ENCODE data around the gene ATP6AP1. TPM values are rescaled to one million over a fixed set of nuclear protein-coding genes. Genes with fewer than 3 reads are reported as not detected.
A peak's percentile ranks its signal among the peaks of the same experiment; 100 is the strongest.

The ATP6AP1 gene
- total RNA-seq, 1 donor from 2014 or later, result 54.5 TPM

- no peaks in the 10 kb centered on the region for H3K36me3 ChIP-seq
- H3K4me3 ChIP-seq, result peak overlapping the region; percentile 60 to 69
- H3K27me3 ChIP-seq, result no peaks in the 10 kb centered on the region
- TF ChIP-seq CTCF (IDR thresholded peaks at IDR 0.05), result no peak
- no peak for TF ChIP-seq POLR2A (IDR thresholded peaks at IDR 0.05)
- no peak for TF ChIP-seq POLR2AphosphoS5 (IDR thresholded peaks at IDR 0.05; ENCODE audit: insufficient read depth in 1 of 2, low read depth in 1 of 2)
- H3K4me1 ChIP-seq, result peaks cover 17% of the 10 kb centered on the region
- intact Hi-C loops (cut with DNase I), result no loop called here
- DNase-seq (ENCODE audit: extremely low spot score in 2 of 2), result no peak
- H3K9me3 ChIP-seq, result no peaks in the 10 kb centered on the region
- peak overlapping the region; percentile 78 for H3K27ac ChIP-seq
Observed at GRCh38 chrX:154458954-154459778, 30.7 kb downstream of the ATP6AP1 start.

- Histone ChIP-seq H3K4me1 (peaks cover 17% of the 10 kb centered on the region), H3K4me3 (peak overlapping the region; percentile 60 to 69), H3K36me3 (peaks cover 0 to 4% of the 10 kb centered on the region in 2 donors), H3K9me3 (no peaks in the 10 kb centered on the region), H3K27me3 (no peaks in the 10 kb centered on the region), H3K27ac (peak overlapping the region; percentile 78)
- no peak for DNase-seq (ENCODE audit: extremely low spot score in 2 of 2)
- TF ChIP-seq CTCF (IDR thresholded peaks at IDR 0.05) (no peak), POLR2AphosphoS5 (IDR thresholded peaks at IDR 0.05; ENCODE audit: insufficient read depth in 1 of 2, low read depth in 1 of 2) (no peak), POLR2A (IDR thresholded peaks at IDR 0.05) (no peak)
- intact Hi-C loops (cut with DNase I), result no loop called here
Observed at GRCh38 chrX:154459832-154460231, 31.4 kb downstream of the ATP6AP1 start.

GRCh38 chrX:154460326-154460725 lies 31.8 kb downstream of the ATP6AP1 start:
- intact Hi-C loops (cut with DNase I), result no loop called here
- Histone ChIP-seq H3K9me3 (no peaks in the 10 kb centered on the region), H3K27ac (peak overlapping the region; percentile 78), H3K27me3 (no peaks in the 10 kb centered on the region), H3K36me3 (peaks cover 0 to 6% of the 10 kb centered on the region in 2 donors), H3K4me3 (peak overlapping the region in 1 of 2 donors; percentile 69), H3K4me1 (peaks cover 17% of the 10 kb centered on the region)
- TF ChIP-seq POLR2AphosphoS5 (IDR thresholded peaks at IDR 0.05; ENCODE audit: insufficient read depth in 1 of 2, low read depth in 1 of 2) (no peak), CTCF (IDR thresholded peaks at IDR 0.05) (no peak), POLR2A (IDR thresholded peaks at IDR 0.05) (no peak)
- DNase-seq (ENCODE audit: extremely low spot score in 2 of 2), result no peak

- Histone ChIP-seq H3K4me1 (peaks cover 17% of the 10 kb centered on the region), H3K36me3 (peaks cover 0 to 21% of the 10 kb centered on the region in 2 donors), H3K9me3 (no peaks in the 10 kb centered on the region), H3K27me3 (no peaks in the 10 kb centered on the region), H3K4me3 (no peak overlapping the region), H3K27ac (no peak overlapping the region)
- intact Hi-C loops (cut with DNase I), result no loop called here
- TF ChIP-seq POLR2AphosphoS5 (IDR thresholded peaks at IDR 0.05; ENCODE audit: insufficient read depth in 1 of 2, low read depth in 1 of 2) (no peak), POLR2A (IDR thresholded peaks at IDR 0.05) (no peak), CTCF (IDR thresholded peaks at IDR 0.05) (no peak)
- DNase-seq (ENCODE audit: extremely low spot score in 2 of 2), result no peak
Observed at GRCh38 chrX:154462396-154462795, 33.9 kb downstream of the ATP6AP1 start.

- H3K4me1 ChIP-seq, result peaks cover 17% of the 10 kb centered on the region
- no peak overlapping the region for H3K27ac ChIP-seq
- no peaks in the 10 kb centered on the region for H3K27me3 ChIP-seq
- no peaks in the 10 kb centered on the region for H3K9me3 ChIP-seq
- TF ChIP-seq POLR2AphosphoS5 (IDR thresholded peaks at IDR 0.05; ENCODE audit: insufficient read depth in 1 of 2, low read depth in 1 of 2), result no peak
- no peak for TF ChIP-seq POLR2A (IDR thresholded peaks at IDR 0.05)
- no peak for TF ChIP-seq CTCF (IDR thresholded peaks at IDR 0.05)
- peaks cover 0 to 34% of the 10 kb centered on the region in 2 donors for H3K36me3 ChIP-seq
- DNase-seq (ENCODE audit: extremely low spot score in 2 of 2), result no peak
- H3K4me3 ChIP-seq, result no peak overlapping the region
- intact Hi-C loops (cut with DNase I), result no loop called here
Observed at GRCh38 chrX:154463611-154464220, 35.2 kb downstream of the ATP6AP1 start.
